Retina (tissue), 1 donor: ENCODE results near the gene ZNF700.
"Not testable (repeated sequence)": the region's sequence is repeated elsewhere in the genome, so short reads cannot be mapped to it uniquely, and the experiment has no call there.

ENCODE experiments used
- DNase-seq: peaks from one replicate; pipeline ENCODE4 v3.0.0-alpha.2; 2016

ZNF700 gene

DNA sequence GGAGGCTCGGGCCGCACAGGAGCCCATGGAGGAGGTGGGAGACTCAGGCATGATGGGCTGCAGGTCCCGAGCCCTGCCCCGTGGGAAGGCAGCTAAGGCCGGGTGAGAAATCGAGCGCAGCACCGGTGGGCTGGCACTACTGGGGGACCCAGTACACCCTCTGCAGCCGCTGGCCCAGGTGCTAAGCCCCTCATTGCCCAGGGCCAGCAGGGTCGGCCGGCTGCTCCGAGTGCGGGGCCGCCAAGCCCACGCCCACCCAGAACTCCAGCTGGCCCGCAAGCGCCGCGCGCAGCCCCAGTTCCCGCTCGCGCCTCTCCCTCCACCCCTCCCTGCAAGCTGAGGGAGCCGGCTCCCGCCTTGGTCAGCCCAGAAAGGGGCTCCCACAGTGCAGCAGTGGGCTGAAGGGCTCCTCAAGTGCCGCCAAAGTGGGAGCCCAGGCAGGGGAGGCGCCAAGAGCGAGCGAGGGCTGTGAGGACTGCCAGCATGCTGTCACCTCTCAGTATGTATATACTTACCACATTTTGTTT lies 16.5 kb downstream of the ZNF700 start:
- DNase-seq: not testable (repeated sequence)

DNA sequence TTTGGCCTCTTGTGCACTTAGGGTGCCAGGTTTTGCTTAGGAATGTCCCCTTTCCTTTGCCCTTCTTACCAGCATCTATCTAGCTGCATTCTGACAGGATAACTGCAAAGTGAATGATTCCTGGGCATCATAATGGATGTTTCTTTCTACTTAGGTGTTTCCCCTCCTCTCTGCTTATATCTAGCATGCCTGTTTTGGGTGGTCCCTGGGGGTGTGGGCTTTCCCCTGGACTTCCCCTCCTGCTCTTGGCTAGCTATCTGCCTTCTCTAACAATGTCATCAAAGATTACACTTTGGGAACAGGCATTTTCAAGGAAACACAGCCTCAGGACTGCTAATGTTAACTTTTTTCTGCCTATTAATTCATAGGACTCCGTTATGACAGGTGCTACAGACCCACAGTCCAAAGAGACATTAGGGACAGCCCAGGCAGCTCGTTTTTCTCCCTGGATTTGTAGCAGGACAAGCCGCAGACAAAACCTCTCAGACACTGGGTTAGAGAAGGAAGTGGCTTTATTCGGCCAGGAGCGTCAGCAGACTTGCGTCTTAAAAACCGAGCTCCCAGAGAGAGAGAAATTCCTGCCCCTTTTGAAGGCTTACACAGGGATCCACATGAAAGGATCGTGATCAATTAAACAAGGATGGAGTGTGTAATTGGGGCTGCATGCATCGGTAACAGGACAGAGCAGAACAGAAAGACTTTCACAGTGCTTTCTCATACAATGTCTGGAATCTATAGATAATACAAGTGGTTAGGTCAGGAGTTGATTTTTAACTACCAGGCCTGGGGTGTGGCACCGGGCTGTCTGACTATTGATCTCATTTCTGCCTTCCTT lies 17.3 kb downstream of the ZNF700 start:
- DNase-seq: no peak

DNA sequence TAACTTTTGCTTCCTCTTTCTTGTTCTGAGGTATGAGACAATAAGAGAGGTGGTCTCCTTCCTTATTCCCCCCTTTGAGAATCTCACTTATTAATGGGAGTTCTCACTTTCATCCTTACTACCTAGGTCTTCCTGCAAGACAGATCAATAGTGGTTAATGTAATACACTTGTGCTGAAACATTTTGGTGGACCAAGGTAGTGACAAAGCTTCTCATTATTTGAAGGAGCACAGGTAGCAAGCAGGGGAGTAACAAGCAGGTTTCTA lies 17.9 kb downstream of the ZNF700 start:
- DNase-seq: no peak

DNA sequence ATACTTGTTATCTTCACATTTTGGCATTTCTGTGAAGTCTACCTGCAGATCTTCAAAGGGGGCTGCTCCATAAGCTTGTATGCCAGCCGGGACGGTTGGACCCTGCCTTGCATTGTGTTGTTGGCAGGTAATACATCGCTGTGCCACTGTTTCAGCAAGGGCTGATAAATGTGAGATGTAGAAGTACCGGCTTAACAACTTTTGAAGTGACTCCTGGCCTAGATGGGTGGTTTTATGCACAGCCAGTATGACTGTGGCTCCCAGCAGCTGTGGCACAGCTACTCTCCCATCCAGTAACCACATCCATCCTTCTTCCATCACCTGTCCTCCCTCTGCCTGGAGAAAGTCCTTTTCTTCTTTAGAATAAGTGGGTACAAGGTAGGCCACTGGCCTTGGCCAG lies 19.7 kb downstream of the ZNF700 start:
- no peak for DNase-seq

DNA sequence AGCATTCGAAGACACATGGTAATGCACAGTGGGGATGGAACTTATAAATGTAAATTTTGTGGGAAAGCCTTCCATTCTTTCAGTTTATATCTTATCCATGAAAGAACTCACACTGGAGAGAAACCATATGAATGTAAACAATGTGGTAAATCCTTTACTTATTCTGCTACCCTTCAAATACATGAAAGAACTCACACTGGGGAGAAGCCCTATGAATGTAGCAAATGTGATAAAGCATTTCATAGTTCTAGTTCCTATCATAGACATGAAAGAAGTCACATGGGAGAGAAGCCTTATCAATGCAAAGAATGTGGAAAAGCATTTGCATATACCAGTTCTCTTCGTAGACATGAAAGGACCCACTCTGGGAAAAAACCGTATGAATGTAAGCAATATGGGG lies 23.7 kb downstream of the ZNF700 start:
- no peak for DNase-seq

DNA sequence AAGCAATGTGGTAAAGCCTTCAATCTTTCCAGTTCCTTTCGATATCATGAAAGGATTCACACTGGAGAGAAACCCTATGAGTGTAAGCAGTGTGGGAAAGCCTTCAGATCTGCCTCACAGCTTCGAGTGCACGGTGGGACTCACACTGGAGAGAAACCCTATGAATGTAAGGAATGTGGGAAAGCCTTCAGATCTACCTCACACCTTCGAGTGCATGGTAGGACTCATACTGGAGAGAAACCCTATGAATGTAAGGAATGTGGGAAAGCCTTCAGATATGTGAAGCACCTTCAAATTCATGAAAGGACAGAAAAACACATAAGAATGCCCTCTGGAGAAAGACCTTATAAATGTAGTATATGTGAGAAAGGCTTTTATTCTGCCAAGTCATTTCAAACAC lies 24.3 kb downstream of the ZNF700 start:
- no peak for DNase-seq

DNA sequence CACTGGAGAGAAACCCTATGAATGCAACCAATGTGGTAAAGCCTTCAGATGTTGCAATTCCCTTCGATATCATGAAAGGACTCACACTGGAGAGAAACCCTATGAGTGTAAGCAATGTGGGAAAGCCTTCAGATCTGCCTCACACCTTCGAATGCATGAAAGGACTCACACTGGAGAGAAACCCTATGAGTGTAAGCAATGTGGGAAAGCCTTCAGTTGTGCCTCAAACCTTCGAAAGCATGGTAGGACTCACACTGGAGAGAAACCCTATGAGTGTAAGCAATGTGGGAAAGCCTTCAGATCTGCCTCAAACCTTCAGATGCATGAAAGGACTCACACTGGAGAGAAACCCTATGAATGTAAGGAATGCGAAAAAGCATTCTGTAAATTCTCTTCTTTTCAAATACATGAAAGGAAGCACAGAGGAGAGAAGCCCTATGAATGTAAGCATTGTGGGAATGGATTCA lies 24.7 kb downstream of the ZNF700 start:
- not testable (repeated sequence) for DNase-seq

DNA sequence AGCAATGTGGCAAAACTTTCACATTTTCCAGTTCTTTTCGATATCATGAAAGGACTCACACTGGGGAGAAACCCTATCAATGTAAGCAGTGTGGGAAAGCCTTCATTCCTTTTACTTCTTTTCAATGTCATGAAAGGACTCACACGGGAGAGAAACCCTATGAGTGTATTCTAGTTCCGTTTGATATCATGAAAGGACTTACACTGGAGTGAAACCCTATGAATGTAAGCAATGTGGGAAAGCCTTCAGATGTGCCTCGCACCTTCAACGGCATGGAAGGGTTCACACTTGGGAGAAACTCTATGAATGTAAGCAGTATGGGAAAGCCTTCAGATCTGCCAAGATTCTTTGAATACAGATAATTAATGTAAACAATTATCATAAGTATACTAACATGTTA lies 25.4 kb downstream of the ZNF700 start:
- no peak for DNase-seq

DNA sequence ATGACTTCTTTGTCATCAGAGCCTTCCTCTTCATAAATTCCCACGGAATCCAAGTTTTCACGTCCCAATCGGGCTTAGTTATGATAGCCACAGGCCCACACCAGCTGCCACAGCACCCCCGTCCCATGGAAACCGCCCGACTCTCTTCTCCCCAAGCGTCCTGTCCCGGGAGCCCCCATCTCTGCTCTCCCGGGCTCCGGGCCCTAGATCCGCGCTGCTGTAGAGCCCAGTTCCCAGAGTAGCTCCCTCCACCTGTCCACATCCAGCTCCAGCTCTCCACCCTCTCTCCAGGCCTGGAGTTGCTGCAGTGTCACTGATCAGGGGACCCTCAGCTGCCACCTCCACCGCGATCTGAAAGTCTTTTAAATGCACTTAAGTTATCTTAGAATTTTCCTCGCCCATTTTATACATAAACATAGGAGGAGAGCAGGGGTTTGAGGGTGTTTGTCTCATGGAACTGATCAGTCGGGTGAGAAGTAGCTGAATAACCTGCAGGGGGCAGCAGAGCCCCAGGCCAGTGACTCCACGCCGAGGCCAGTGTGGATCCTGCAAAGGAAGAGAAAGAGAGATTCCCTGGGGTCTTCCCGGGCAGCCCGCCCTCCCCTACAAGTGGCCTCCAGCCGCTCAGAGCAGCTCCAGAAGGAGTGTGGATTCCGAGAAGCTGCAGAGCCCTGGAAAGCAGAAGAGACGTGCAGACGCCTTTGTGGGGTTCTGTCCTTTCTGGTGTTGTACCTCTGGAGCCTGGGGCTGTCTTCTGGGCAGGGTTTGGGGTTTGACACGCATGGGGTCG lies 38.9 kb downstream of the ZNF700 start:
- peak; percentile 88 for DNase-seq

DNA sequence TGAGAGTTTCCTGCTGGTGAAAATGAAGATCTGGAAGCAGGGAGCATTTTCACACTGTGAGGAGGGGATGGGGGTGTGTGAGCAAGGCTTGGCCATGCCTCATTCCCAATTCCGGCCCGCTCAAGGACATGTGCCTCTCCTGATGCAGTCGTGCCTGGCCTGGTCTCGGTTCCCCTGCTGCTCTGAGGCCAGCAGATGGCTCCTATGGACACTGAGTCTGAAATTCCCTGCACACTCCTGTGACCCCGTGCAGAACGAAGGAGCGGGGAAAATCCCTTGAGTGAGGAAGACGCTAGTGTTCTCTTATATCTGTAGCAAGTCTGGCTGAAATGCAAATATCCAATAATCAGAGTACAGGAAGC lies 39.6 kb downstream of the ZNF700 start:
- no peak for DNase-seq

DNA sequence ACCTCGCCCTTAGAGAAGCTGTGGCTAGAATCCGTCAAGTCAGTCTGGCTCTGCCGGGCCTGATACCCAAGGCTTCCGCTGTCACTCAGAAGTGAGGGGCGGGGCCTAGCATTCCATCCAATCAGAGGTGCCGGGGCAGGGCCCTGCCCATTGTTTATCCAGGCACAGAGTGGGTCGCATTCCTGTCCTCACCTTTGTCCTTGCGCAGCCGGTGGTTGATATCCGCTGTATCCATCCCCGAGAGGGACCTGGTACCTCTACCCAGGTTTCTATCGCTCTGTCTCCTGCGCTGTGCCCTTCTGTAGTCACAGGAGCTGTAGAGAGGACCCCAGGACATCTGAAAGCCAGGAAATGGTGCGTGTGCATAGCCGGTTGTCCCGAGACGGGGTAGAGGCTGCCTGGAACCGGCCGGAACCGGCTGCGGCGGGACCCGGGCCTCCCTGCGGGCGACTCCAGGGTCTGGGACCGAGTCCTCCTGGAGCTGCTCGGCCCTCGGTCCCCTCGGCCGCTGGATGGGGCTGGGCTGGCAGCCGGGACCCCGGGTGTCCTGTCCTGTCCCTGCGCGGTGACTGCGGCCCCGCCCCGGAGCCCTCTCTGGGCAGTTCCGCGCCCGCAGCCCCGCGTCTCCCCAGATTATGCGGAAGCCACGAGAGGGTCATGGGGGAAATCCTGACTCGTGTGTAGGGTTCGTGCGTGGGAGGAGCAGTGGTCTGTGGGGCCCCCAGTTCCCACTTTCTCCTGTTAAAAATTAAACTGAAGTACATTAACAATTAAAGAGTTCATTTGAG lies 40.1 kb downstream of the ZNF700 start, which contains the start of gene ZNF763:
Gene ZNF763 (plus strand): TSS at position 183 of the 788 bp plus-strand sequence. CDS start 169 bp downstream, at position 352.
- peak; percentile 96 for DNase-seq

DNA sequence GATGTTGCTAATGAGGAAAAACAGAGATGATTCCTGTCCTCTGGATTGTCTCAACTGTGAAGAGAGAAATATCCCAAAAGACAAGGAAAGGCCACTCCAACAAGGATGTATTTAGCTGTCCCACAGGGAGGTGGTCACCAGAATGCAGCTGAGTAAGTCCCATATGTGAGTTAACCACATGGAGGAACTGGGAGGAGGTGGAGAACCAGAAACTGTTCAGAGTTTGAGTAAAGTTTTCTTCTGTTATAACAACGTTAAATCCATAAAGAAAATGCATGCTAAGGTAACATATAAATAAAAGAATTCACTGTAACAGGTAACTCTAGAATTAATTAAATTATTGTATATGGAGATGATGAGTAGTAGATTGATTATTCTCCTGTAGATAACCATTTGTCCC lies 45.3 kb downstream of the ZNF700 start:
- DNase-seq: no peak

DNA sequence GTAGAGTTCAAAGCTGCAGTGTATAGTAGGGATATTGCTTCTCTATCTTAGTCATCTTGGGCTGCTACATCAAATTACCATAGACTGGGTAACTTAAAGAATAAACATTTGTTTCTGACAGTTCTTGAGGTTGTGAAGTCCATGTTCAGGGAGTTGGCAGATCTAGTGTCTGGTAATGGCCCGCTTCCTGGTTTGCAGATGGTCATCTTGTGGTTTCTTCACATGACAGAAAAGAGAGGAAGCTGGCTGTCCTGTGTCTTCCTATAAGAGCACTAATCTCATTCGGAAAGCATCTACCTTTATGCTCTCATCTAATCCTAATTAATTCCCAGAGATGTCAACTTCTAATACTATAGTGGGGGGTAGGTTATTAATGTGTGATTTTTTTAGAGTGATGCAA lies 46.1 kb downstream of the ZNF700 start:
- DNase-seq: no peak

DNA sequence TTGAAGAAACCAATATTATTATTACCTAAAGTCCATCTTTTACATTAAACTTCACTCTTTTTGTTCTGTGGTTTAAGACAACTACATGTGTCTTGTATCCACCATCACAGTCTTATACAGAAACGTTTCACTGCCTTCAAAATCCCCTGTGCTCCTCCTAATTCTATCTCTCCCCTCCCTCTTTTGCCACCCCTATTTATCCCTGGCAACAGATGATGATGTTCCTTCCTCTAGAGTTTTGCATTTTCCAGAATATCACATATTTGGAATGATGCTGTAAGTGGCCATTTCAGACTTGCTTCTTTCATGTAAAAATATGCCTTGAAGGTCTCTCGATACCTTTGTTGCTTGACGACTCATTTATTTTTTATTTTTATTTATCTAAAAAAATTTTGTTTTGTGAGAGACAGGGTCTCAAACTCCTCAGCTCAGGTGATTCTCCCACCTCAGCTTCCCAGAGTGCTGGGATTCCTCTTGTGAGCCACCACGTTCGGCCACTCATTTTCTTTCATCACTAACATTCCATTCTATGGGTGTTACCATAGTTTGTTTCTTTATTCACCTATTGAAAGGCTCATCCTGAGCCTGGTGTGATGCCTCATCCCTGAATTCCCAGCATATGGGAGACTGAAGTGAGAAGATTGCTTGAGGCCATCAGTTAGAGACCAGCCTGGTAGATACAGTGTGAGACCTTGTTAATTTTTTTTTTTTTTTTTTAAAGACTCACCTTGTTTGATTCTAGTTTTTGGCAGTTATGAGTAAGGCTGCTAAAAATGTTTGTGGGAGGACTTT lies 48.3 kb downstream of the ZNF700 start:
- DNase-seq: no peak

DNA sequence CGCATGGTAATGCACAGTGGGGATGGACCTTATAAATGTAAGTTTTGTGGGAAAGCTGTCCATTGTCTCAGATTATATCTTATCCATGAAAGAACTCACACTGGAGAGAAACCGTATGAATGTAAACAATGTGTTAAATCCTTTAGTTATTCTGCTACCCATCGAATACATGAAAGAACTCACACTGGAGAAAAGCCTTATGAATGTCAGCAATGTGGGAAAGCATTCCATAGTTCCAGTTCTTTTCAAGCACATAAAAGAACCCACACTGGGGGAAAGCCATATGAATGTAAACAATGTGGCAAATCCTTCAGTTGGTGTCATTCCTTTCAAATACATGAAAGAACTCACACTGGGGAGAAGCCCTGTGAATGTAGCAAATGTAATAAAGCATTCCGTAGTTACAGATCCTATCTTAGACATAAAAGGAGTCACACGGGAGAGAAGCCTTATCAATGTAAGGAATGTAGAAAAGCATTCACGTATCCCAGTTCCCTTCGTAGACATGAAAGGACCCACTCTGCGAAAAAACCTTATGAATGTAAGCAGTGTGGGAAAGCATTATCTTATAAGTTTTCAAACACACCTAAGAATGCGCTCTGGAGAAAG lies 53.7 kb downstream of the ZNF700 start:
- DNase-seq: no peak

DNA sequence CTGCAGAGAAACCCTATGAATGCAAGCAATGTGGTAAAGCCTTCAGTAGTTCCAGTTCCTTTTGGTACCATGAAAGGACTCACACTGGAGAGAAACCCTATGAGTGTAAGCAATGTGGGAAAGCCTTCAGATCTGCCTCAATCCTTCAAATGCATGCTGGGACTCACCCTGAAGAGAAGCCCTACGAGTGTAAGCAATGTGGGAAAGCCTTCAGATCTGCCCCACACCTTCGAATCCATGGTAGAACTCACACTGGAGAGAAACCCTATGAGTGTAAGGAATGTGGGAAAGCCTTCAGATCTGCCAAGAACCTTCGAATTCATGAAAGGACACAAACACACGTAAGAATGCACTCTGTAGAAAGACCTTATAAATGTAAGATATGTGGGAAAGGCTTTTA lies 54.6 kb downstream of the ZNF700 start:
- no peak for DNase-seq

DNA sequence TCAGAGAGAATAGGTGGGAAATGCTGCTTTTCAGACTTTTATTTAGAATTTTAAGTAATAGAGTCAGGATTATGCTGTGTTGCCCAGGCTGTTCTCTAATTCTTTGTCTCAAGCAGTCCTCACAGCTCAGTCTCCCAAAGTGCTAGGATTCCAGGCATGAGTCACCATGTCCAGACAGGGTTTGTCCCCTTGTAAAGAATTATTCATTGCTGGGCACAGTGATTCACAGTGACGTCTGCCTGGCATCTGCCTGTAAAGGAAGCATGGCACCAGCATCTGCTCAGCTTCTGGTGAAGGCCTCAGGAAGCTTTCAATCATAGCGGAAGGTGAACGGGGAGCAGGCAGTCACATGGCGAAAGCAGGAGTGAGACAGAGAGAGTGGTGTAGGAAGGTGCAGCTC lies 57.6 kb downstream of the ZNF700 start:
- DNase-seq: no peak

DNA sequence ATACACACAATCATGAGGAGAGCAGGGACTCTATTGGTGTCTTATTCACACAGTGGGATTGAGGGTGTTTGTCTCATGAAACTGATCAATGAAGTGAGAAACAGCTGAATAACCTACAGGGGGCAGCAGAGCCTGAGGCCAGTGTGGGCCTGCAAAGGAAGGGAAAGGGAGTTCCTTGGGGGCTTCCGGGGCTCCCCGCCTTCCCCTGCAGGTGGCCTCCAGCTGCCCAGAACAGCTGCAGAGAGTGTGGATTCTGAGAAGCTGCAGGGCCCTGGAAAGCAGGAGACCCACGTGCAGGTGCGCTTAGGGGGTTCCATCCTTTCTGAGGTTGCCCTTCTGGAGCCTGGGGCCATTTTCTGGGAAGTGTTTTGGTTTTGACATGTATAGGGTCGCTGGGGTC lies 60.1 kb downstream of the ZNF700 start:
- DNase-seq: peak; percentile 30

DNA sequence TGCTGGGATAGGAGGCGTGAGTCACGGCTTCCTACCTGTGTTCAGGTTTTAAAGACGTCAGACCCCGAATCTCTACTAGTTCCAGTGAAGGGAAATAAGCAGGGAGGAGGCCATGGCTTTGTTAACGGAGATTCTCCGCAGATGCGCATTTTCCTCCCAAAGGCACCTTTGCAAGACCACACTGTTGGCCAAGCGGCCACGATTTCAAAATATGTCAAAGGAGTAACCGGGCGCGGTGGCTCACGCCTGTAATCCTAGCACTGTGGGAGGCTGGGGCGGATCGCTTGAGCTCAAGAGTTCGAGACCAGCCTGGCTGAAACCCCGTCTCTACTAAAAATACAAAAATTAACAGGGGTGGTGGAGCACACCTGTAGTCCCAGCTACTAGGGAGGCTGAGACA lies 61.8 kb downstream of the ZNF700 start:
- no peak for DNase-seq

DNA sequence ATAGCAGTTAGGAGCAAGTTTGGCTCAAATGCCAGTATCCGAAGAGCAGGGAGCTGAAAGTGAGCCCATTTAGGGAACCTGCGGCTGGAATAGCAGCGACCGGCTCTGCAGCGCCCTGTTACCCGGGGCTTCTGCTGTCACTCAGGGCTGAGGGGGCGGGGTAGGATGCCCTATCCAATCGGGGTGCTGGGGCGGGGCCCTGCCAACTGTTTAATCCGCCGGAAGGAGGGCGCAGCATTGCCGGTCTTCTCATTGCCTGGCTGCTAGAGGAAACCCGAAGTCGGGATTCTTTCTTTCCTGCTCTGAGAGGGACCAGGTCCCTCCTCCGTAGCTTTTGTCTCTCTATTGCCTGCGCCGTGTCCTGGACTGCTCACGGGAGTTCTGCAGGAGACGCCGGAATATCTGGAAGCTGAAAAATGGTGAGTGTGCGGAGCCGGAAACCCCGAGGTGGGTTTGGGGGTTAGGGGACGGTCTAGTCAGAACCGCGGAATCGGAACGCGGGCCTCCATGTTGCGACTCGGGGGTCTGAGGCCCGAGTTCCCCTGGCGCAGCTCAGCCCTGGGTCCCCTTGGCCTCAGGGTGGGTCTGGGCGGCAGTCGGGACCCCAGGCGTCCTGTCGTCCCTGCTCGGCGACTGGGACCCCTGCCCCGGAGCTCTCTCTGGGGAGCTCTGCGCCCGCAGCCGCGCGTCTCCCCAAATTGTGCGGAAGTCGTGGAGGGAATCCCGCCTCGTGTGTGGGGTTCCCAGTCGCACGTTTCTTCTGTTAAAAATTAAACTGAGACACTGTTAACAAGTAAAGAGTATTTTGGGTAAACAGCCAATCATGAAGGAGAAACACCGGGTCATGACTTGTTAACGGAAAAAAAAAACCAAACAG lies 62.7 kb downstream of the ZNF700 start:
- peak; percentile 91 for DNase-seq

DNA sequence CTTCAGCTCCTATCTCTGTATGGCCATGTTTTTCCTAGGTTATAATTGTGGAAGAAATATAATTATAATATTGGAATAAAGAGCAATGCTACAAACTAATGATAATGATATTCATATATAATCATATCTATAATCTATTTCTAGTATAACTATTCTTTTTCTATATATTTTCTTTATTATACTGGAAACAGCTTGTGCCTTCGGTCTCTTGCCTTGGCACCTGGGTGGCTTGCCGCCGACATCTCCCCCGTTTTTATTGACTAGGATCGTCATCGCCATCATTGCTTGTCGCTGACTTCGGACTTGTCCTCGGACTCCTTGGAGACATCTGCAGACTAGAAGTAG lies 64.2 kb downstream of the ZNF700 start:
- no peak for DNase-seq
